MCF 10A (cell line): ENCODE measurements around the gene TMEM132E. TPM values are rescaled to one million over a fixed set of nuclear protein-coding genes. Genes with fewer than 3 reads are reported as not detected.

Experiments used
- BruUV-seq: library from RNA; stranded (reverse); fragments of 400-500 nt; replicated peaks from 2 replicates; lab custom pipeline; 2021; lab: Mats Ljungman, UMichigan
- CTCF ChIA-PET: fragments of 300-600 bp; sonication (Branson Sonifier 250); formaldehyde crosslinking; extraction: SDS; loops from one replicate; lab custom pipeline; 2021; ENCODE audit warnings: antibody characterized with exemption, inconsistent platforms; lab: Yijun Ruan, JAX
- POLR2A ChIA-PET: fragments of 300-600, 350-650 bp; sonication (Branson Sonifier 250); formaldehyde crosslinking; extraction: SDS; loops from one replicate; lab custom pipeline; 2020; ENCODE audit warnings: antibody characterized with exemption, inconsistent platforms; lab: Yijun Ruan, JAX
- DNase-seq: peaks from one replicate; pipeline ENCODE4 v3.0.0-alpha.2; 2018; ENCODE audit not compliant: unreplicated experiment
- H3K27ac Mint-ChIP-seq: one replicate; pipeline ENCODE4 v1.8.0; 2022; ENCODE audit warnings: mild to moderate bottlenecking, low read depth, mixed read lengths; ENCODE audit not compliant: unreplicated experiment
- H3K27me3 Mint-ChIP-seq: one replicate; pipeline ENCODE4 v1.8.0; 2022; ENCODE audit warnings: mixed read lengths; ENCODE audit not compliant: insufficient read depth, unreplicated experiment
- H3K36me3 Mint-ChIP-seq: one replicate; pipeline ENCODE4 v1.8.0; 2022; ENCODE audit warnings: mild to moderate bottlenecking, moderate library complexity, mixed read lengths; ENCODE audit not compliant: insufficient read depth, unreplicated experiment
- H3K4me1 Mint-ChIP-seq: one replicate; pipeline ENCODE4 v1.8.0; 2022; ENCODE audit warnings: mixed read lengths; ENCODE audit not compliant: insufficient read depth, unreplicated experiment
- H3K4me3 Mint-ChIP-seq: one replicate; pipeline ENCODE4 v1.8.0; 2022; ENCODE audit warnings: mild to moderate bottlenecking, moderate library complexity, mixed read lengths; ENCODE audit not compliant: unreplicated experiment
- H3K9me3 Mint-ChIP-seq: one replicate; pipeline ENCODE4 v1.8.0; 2022; ENCODE audit warnings: mixed read lengths; ENCODE audit not compliant: unreplicated experiment
- CTCF ChIP-seq: fragments of 200-600 bp; IDR thresholded peaks from one replicate; pipeline ENCODE4 v1.8.0; 2022; ENCODE audit warnings: antibody characterized with exemption, mild to moderate bottlenecking; ENCODE audit not compliant: unreplicated experiment
- intact Hi-C: fragments of 100-400 bp; cut with micrococcal nuclease; formaldehyde crosslinking; loops from 2 replicates; pipeline ENCODE4 v1.14.1; 2022
- total RNA-seq: library from RNA; stranded (reverse); gene quantifications from 2 replicates; pipeline ENCODE4 v1.2.3, GENCODE V29; 2022

TMEM132E gene
- total RNA-seq, 1 experiment from 2014 or later: not detected

GRCh38 chr17:34610506-34610905 is 31.1 kb downstream of the TMEM132E start:
- TF ChIP-seq CTCF: no peak
- Mint-ChIP-seq H3K27me3 (no peaks in the 10 kb centered on the region), H3K9me3 (peaks cover 23% of the 10 kb centered on the region), H3K36me3 (no peaks in the 10 kb centered on the region), H3K4me1 (no peaks in the 10 kb centered on the region), H3K27ac (no peak overlapping the region), H3K4me3 (no peak overlapping the region)
- POLR2A ChIA-PET: no interaction called here
- no TSS peak for BruUV-seq
- intact Hi-C loops: no loop called here
- CTCF ChIA-PET: interaction anchor here (0.7 kb wide), 1 partner anchor 28 kb away, joined by 4 read pairs; no protein-coding TSS in a partner anchor
- DNase-seq: no peak

- H3K27ac Mint-ChIP-seq: no peak overlapping the region
- H3K4me1 Mint-ChIP-seq: no peaks in the 10 kb centered on the region
- ChIA-PET CTCF (no interaction called here), POLR2A (no interaction called here)
- H3K27me3 Mint-ChIP-seq: no peaks in the 10 kb centered on the region
- H3K9me3 Mint-ChIP-seq: peaks cover 23% of the 10 kb centered on the region
- no TSS peak for BruUV-seq
- H3K4me3 Mint-ChIP-seq: no peak overlapping the region
- intact Hi-C loops: no loop called here
- no peaks in the 10 kb centered on the region for H3K36me3 Mint-ChIP-seq
- no peak for DNase-seq
- TF ChIP-seq CTCF: no peak
Observed at GRCh38 chr17:34613064-34614019, 34.0 kb downstream of the TMEM132E start.

GRCh38 chr17:34614698-34615097 is 35.3 kb downstream of the TMEM132E start:
- H3K27ac Mint-ChIP-seq: no peak overlapping the region
- no peak for TF ChIP-seq CTCF
- peaks cover 23% of the 10 kb centered on the region for H3K9me3 Mint-ChIP-seq
- ChIA-PET CTCF (no interaction called here), POLR2A (no interaction called here)
- H3K27me3 Mint-ChIP-seq: no peaks in the 10 kb centered on the region
- intact Hi-C loops: no loop called here
- no peaks in the 10 kb centered on the region for H3K36me3 Mint-ChIP-seq
- H3K4me1 Mint-ChIP-seq: no peaks in the 10 kb centered on the region
- no TSS peak for BruUV-seq
- no peak for DNase-seq
- no peak overlapping the region for H3K4me3 Mint-ChIP-seq

GRCh38 chr17:34615326-34615725 is 35.9 kb downstream of the TMEM132E start:
- ChIA-PET POLR2A (interaction anchor here (0.8 kb wide), 1 partner anchor 32 kb away, joined by 4 read pairs; no protein-coding TSS in a partner anchor), CTCF (no interaction called here)
- peaks cover 19% of the 10 kb centered on the region for H3K9me3 Mint-ChIP-seq
- DNase-seq: no peak
- no peaks in the 10 kb centered on the region for H3K27me3 Mint-ChIP-seq
- no peaks in the 10 kb centered on the region for H3K4me1 Mint-ChIP-seq
- H3K36me3 Mint-ChIP-seq: no peaks in the 10 kb centered on the region
- no peak for TF ChIP-seq CTCF
- BruUV-seq: no TSS peak
- no peak overlapping the region for H3K27ac Mint-ChIP-seq
- no peak overlapping the region for H3K4me3 Mint-ChIP-seq
- intact Hi-C loops: no loop called here
